Uterus (tissue), 2 donors: ENCODE results near the gene TTLL12.

Experiments
- POLR2A ChIP-seq, 2 donors: fragments of 450-650 bp; IDR thresholded peaks; one replicate each; pipeline ENCODE4 v1.6.1; 2016; ENCODE audit warnings: antibody characterized with exemption in 2 of 2, mild to moderate bottlenecking in 1 of 2, moderate library complexity in 1 of 2
- TF ChIP-seq, protein P1 (sequence below), 4 experiments: fragments of 200-600 bp in 2 of 4; fragments of 450-650 bp in 2 of 4; sonication (generic) in 2 of 4; IDR thresholded peaks; one replicate each; pipeline ENCODE4 v1.5.1; 2016 to 2019; ENCODE audit warnings: antibody characterized with exemption in 4 of 4, mild to moderate bottlenecking in 2 of 4, moderate library complexity in 1 of 4

GRCh38 chr22:43218786-43219185, 31.9 kb upstream of the TTLL12 start:
- no peak for TF ChIP-seq POLR2A (IDR thresholded peaks at IDR 0.05)
- TF ChIP-seq, protein P1, sequence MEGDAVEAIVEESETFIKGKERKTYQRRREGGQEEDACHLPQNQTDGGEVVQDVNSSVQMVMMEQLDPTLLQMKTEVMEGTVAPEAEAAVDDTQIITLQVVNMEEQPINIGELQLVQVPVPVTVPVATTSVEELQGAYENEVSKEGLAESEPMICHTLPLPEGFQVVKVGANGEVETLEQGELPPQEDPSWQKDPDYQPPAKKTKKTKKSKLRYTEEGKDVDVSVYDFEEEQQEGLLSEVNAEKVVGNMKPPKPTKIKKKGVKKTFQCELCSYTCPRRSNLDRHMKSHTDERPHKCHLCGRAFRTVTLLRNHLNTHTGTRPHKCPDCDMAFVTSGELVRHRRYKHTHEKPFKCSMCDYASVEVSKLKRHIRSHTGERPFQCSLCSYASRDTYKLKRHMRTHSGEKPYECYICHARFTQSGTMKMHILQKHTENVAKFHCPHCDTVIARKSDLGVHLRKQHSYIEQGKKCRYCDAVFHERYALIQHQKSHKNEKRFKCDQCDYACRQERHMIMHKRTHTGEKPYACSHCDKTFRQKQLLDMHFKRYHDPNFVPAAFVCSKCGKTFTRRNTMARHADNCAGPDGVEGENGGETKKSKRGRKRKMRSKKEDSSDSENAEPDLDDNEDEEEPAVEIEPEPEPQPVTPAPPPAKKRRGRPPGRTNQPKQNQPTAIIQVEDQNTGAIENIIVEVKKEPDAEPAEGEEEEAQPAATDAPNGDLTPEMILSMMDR (IDR thresholded peaks at IDR 0.05), result no peak
